Keratinocyte (primary cell): ENCODE data around the gene ADGRG6.

Experiments used
- CTCF ChIP-seq, 3 experiments: IDR thresholded peaks in 1 of 3; conservative IDR thresholded peaks in 1 of 3; optimal IDR thresholded peaks in 1 of 3; 2 replicates in 2 of 3; 3 replicates in 1 of 3; pipeline versions ENCODE3 to v1.5.1; 2011; ENCODE audit warnings: low read length in 3 of 3, mild to moderate bottlenecking in 3 of 3, moderate library complexity in 2 of 3, control low read depth in 1 of 3, inconsistent platforms in 1 of 3; ENCODE audit not compliant: insufficient read depth in 2 of 3; ENCODE audit errors: extremely low read depth in 1 of 3
- EZH2 ChIP-seq: IDR thresholded peaks from one replicate; pipeline ENCODE4 v1.6.1; 2012; ENCODE audit warnings: inconsistent platforms, mild to moderate bottlenecking, low read length, moderate library complexity

- no peak for TF ChIP-seq EZH2
- TF ChIP-seq CTCF (optimal IDR thresholded peaks at IDR 0.05 in 1 of 3, IDR thresholded peaks at IDR 0.05 in 1 of 3, conservative IDR thresholded peaks at IDR 0.05 in 1 of 3; ENCODE audit: extremely low read depth in 1 of 3, insufficient read depth in 2 of 3, low read length in 3 of 3): no peak
Observed at GRCh38 chr6:142335415-142335814, 33.6 kb downstream of the ADGRG6 start.
